Measurements from ENCODE around the gene HOXA10.
A peak's percentile ranks its signal among the peaks of the same experiment; 100 is the strongest.

The HOXA10 gene

GRCh38 chr7:27132214-27132613 is 41.9 kb downstream of the HOXA10 start:
- ATAC-seq (replicated peaks) (no peak), DNase-seq (no peak)
- Mint-ChIP-seq H3K4me3 (no peak overlapping the region), H3K27ac (no peak overlapping the region), H3K9me3 (peaks cover 0 to 4% of the 10 kb centered on the region in 2 donors), H3K4me1 (peaks cover 0 to 4% of the 10 kb centered on the region in 2 donors), H3K36me3 (peaks cover 2 to 4% of the 10 kb centered on the region in 2 donors), H3K27me3 (peaks cover 53 to 64% of the 10 kb centered on the region in 2 donors)

- peaks cover 2 to 4% of the 10 kb centered on the region in 2 donors for H3K36me3 Mint-ChIP-seq
- peaks cover 0 to 4% of the 10 kb centered on the region in 2 donors for H3K9me3 Mint-ChIP-seq
- DNase-seq (no peak), ATAC-seq (replicated peaks) (no peak)
- H3K4me3 Mint-ChIP-seq: peak overlapping the region; percentile 73
- peak overlapping the region; percentile 25 for H3K27ac Mint-ChIP-seq
- peaks cover 0 to 4% of the 10 kb centered on the region in 2 donors for H3K4me1 Mint-ChIP-seq
- peaks cover 57 to 64% of the 10 kb centered on the region in 2 donors for H3K27me3 Mint-ChIP-seq
Measured at GRCh38 chr7:27131390-27131819, 42.7 kb downstream of the HOXA10 start.

GRCh38 chr7:27130540-27131389 is 43.4 kb downstream of the HOXA10 start, which contains the start of gene HOXA4:
Gene HOXA4, minus strand, starts transcription at chr7:27130757. Its CDS starts 24 bp downstream, at chr7:27130733.
- peaks cover 0 to 4% of the 10 kb centered on the region in 2 donors for H3K4me1 Mint-ChIP-seq
- H3K36me3 Mint-ChIP-seq: peaks cover 2 to 4% of the 10 kb centered on the region in 2 donors
- peaks cover 56 to 62% of the 10 kb centered on the region in 2 donors for H3K27me3 Mint-ChIP-seq
- peaks cover 0 to 4% of the 10 kb centered on the region in 2 donors for H3K9me3 Mint-ChIP-seq
- H3K4me3 Mint-ChIP-seq: peak within 1 kb of the TSS; percentile 73
- H3K27ac Mint-ChIP-seq: peak within 1 kb of the TSS; percentile 25
- DNase-seq (peak; percentile 66), ATAC-seq (replicated peaks) (peak; percentile 92 to 95)

- Mint-ChIP-seq H3K36me3 (peaks cover 2 to 4% of the 10 kb centered on the region in 2 donors), H3K4me3 (no peak overlapping the region), H3K9me3 (peaks cover 0 to 4% of the 10 kb centered on the region in 2 donors), H3K4me1 (peaks cover 0 to 4% of the 10 kb centered on the region in 2 donors), H3K27ac (no peak overlapping the region), H3K27me3 (peaks cover 61 to 66% of the 10 kb centered on the region in 2 donors)
- DNase-seq (no peak), ATAC-seq (replicated peaks) (peak; percentile 18 to 21)
Measured at GRCh38 chr7:27129729-27130539, 44.2 kb downstream of the HOXA10 start.

GRCh38 chr7:27128776-27129728 is 45.1 kb downstream of the HOXA10 start:
- Mint-ChIP-seq H3K9me3 (peaks cover 0 to 4% of the 10 kb centered on the region in 2 donors), H3K27me3 (peaks cover 60 to 66% of the 10 kb centered on the region in 2 donors), H3K4me1 (peaks cover 0 to under 1% of the 10 kb centered on the region in 2 donors), H3K36me3 (peaks cover 2 to 4% of the 10 kb centered on the region in 2 donors), H3K4me3 (peak overlapping the region in 1 of 2 donors; percentile 22), H3K27ac (no peak overlapping the region)
- ATAC-seq (replicated peaks) (no peak), DNase-seq (no peak)

GRCh38 chr7:27128034-27128433 is 46.1 kb downstream of the HOXA10 start:
- Mint-ChIP-seq H3K4me3 (no peak overlapping the region), H3K27ac (no peak overlapping the region), H3K4me1 (no peaks in the 10 kb centered on the region), H3K9me3 (peaks cover 0 to 4% of the 10 kb centered on the region in 2 donors), H3K27me3 (peaks cover 51 to 62% of the 10 kb centered on the region in 2 donors), H3K36me3 (peaks cover 2 to 4% of the 10 kb centered on the region in 2 donors)
- DNase-seq (no peak), ATAC-seq (replicated peaks) (no peak)

GRCh38 chr7:27126596-27127327 is 47.4 kb downstream of the HOXA10 start:
- Mint-ChIP-seq H3K27ac (no peak overlapping the region), H3K27me3 (peaks cover 50 to 56% of the 10 kb centered on the region in 2 donors), H3K4me1 (no peaks in the 10 kb centered on the region), H3K36me3 (peaks cover 2 to 4% of the 10 kb centered on the region in 2 donors), H3K9me3 (peaks cover 0 to 4% of the 10 kb centered on the region in 2 donors), H3K4me3 (no peak overlapping the region)
- DNase-seq (no peak), ATAC-seq (replicated peaks) (no peak)

- peaks cover 48 to 50% of the 10 kb centered on the region in 2 donors for H3K27me3 Mint-ChIP-seq
- H3K27ac Mint-ChIP-seq: no peak overlapping the region
Measured at GRCh38 chr7:27125986-27126394, 48.1 kb downstream of the HOXA10 start.

GRCh38 chr7:27124902-27125689 is 49.0 kb downstream of the HOXA10 start:
- Mint-ChIP-seq H3K9me3 (peaks cover 0 to 4% of the 10 kb centered on the region in 2 donors), H3K27ac (no peak overlapping the region), H3K4me3 (no peak overlapping the region), H3K36me3 (peaks cover 2 to 4% of the 10 kb centered on the region in 2 donors), H3K27me3 (peaks cover 48 to 50% of the 10 kb centered on the region in 2 donors), H3K4me1 (no peaks in the 10 kb centered on the region)
- ATAC-seq (replicated peaks) (no peak), DNase-seq (no peak)

More at GRCh38 chr7:27125986-27126394, 48.1 kb downstream of the HOXA10 start:
- H3K36me3 Mint-ChIP-seq: peaks cover 2 to 4% of the 10 kb centered on the region in 2 donors
- no peaks in the 10 kb centered on the region for H3K4me1 Mint-ChIP-seq
- DNase-seq (no peak), ATAC-seq (replicated peaks) (no peak)
- H3K9me3 Mint-ChIP-seq: peaks cover 0 to 4% of the 10 kb centered on the region in 2 donors
- H3K4me3 Mint-ChIP-seq: no peak overlapping the region

- no peak for ATAC-seq (replicated peaks)
- Mint-ChIP-seq H3K4me3 (no peak overlapping the region), H3K27me3 (peaks cover 44 to 47% of the 10 kb centered on the region in 2 donors), H3K36me3 (peaks cover 2 to 4% of the 10 kb centered on the region in 2 donors), H3K27ac (no peak overlapping the region), H3K4me1 (no peaks in the 10 kb centered on the region), H3K9me3 (peaks cover 0 to 4% of the 10 kb centered on the region in 2 donors)
- no peak for DNase-seq
Measured at GRCh38 chr7:27124096-27124901, 49.8 kb downstream of the HOXA10 start.

- ATAC-seq (replicated peaks) (no peak), DNase-seq (no peak)
- Mint-ChIP-seq H3K9me3 (no peaks in the 10 kb centered on the region), H3K4me3 (no peak overlapping the region), H3K27ac (no peak overlapping the region), H3K4me1 (no peaks in the 10 kb centered on the region), H3K27me3 (peaks cover 36 to 40% of the 10 kb centered on the region in 2 donors), H3K36me3 (no peaks in the 10 kb centered on the region)
Measured at GRCh38 chr7:27123477-27124053, 50.6 kb downstream of the HOXA10 start.

All from stimulated activated naive B cell treated with anti-CD40 and anti-IgM and Interleukin-4, amounts not matched to agents 10 μg/mL and 1 μg/mL and 100 μg/mL, for 72 hours (primary cell).